HepG2 (cell line): Measurements from ENCODE around the gene CHPF. TPM values are rescaled to one million over a fixed set of nuclear protein-coding genes. Genes with fewer than 3 reads are reported as not detected.

Experiments
- BORCS8-MEF2B ChIP-seq: sonication (generic); formaldehyde crosslinking; IDR thresholded peaks from 2 replicates; pipeline ENCODE4 v1.8.0; 2022; ENCODE audit warnings: mild to moderate bottlenecking, missing genetic modification reagents
- BRCA1 ChIP-seq: sonication (generic); formaldehyde crosslinking; IDR thresholded peaks from 2 replicates; pipeline ENCODE4 v1.4.0; 2020; ENCODE audit warnings: missing genetic modification reagents
- CC2D1A ChIP-seq: sonication (generic); formaldehyde crosslinking; IDR thresholded peaks from 2 replicates; pipeline ENCODE4 v1.8.1; 2023; ENCODE audit warnings: mild to moderate bottlenecking, missing genetic modification reagents
- KDM4B ChIP-seq: sonication (generic); formaldehyde crosslinking; IDR thresholded peaks from 2 replicates; pipeline ENCODE4 v1.4.0; 2020; ENCODE audit warnings: missing genetic modification reagents
- KLF6 ChIP-seq: IDR thresholded peaks from 2 replicates; pipeline ENCODE4 v1.8.0; 2016; ENCODE audit warnings: missing biosample characterization, missing genetic modification reagents
- NCOA2 ChIP-seq: sonication (generic); formaldehyde crosslinking; IDR thresholded peaks from 2 replicates; pipeline ENCODE4 v1.8.0; 2022; ENCODE audit warnings: inconsistent platforms
- RARG ChIP-seq: sonication (generic); formaldehyde crosslinking; IDR thresholded peaks from 2 replicates; pipeline ENCODE4 v1.4.0; 2020; ENCODE audit warnings: low read depth, mild to moderate bottlenecking, missing genetic modification reagents
- SOX5 ChIP-seq: IDR thresholded peaks from 2 replicates; pipeline ENCODE4 v1.6.1; 2016; ENCODE audit warnings: borderline replicate concordance
- ZHX2 ChIP-seq, 2 experiments: sonication (generic) in 1 of 2; formaldehyde crosslinking in 1 of 2; IDR thresholded peaks; 2 replicates each; pipeline versions ENCODE4 v1.6.1 to v1.9.0; 2014 to 2022; ENCODE audit warnings: antibody characterized with exemption in 1 of 2, borderline replicate concordance in 1 of 2, inconsistent platforms in 1 of 2, low read depth in 1 of 2, missing genetic modification reagents in 1 of 2
- ZNF318 ChIP-seq: sonication (generic); formaldehyde crosslinking; IDR thresholded peaks from 2 replicates; pipeline ENCODE4 v1.4.0; 2020; ENCODE audit warnings: mild to moderate bottlenecking, missing genetic modification reagents
- ZNF335 ChIP-seq: sonication (generic); formaldehyde crosslinking; IDR thresholded peaks from 2 replicates; pipeline ENCODE4 v1.4.0; 2020; ENCODE audit warnings: missing genetic modification reagents
- ZNF557 ChIP-seq: sonication (generic); formaldehyde crosslinking; IDR thresholded peaks from 2 replicates; pipeline ENCODE4 v1.4.0; 2020; ENCODE audit warnings: missing genetic modification reagents
- ZNF616 ChIP-seq: sonication (generic); formaldehyde crosslinking; IDR thresholded peaks from 2 replicates; pipeline ENCODE4 v1.5.0; 2020; ENCODE audit warnings: low read depth, mild to moderate bottlenecking, missing genetic modification reagents
- ZNF720 ChIP-seq: sonication (generic); formaldehyde crosslinking; IDR thresholded peaks from 2 replicates; pipeline ENCODE4 v1.4.0; 2020; ENCODE audit warnings: missing genetic modification reagents
- ZNF749 ChIP-seq: sonication (generic); formaldehyde crosslinking; IDR thresholded peaks from 2 replicates; pipeline ENCODE4 v1.8.0; 2022; ENCODE audit warnings: mild to moderate bottlenecking, missing genetic modification reagents, moderate library complexity, borderline replicate concordance
- ZNF772 ChIP-seq: sonication (generic); formaldehyde crosslinking; IDR thresholded peaks from 2 replicates; pipeline ENCODE4 v1.5.0; 2020; ENCODE audit warnings: mild to moderate bottlenecking, missing genetic modification reagents
- polyA plus RNA-seq, 8 experiments: library from polyadenylated mRNA; depleted of rRNA in 3 of 8; stranded (reverse) in 7 of 8; unstranded in 1 of 8; fragments of >200 nt; fragmentation: Illumina TruSeq in 4 of 8; extraction: Trizol in 4 of 8; gene quantifications; 2 replicates each; pipeline versions ENCODE4 v1.2.1 to v1.2.3, GENCODE V29; 2011 to 2016; ENCODE audit warnings: low read depth in 4 of 8, missing spikeins in 1 of 8, mixed read lengths in 1 of 8; ENCODE audit not compliant: insufficient read depth in 1 of 8
- total RNA-seq, 5 experiments: library from RNA; depleted of rRNA; stranded (reverse); fragments of >200 nt; fragmentation: Illumina TruSeq; extraction: Trizol; gene quantifications; 2 replicates each; pipeline ENCODE4 v1.2.3, GENCODE V29; 2016; ENCODE audit warnings: low read depth in 1 of 5

The CHPF gene
- total and polyA plus RNA-seq, 2 of the 13 experiments (the other 11 are each of a cell fraction or from before 2014, with no cell fraction given): 79.6 to 111 TPM

GRCh38 chr2:219542931-219543595, 546 bp downstream of the CHPF start (continued):
- TF ChIP-seq ZNF318 (CRISPR knock-in tag) (no peak), ZNF616 (CRISPR knock-in tag) (0 out of 2 replicates have a peak, but pooled peaks have one; percentile 11), KDM4B (CRISPR knock-in tag) (peak; percentile 28; the same call in 1 of the 2 replicates), ZNF335 (CRISPR knock-in tag) (no peak), ZHX2 (IDR thresholded peaks at IDR 0.05; ENCODE audit: low read depth) (no peak), ZHX2 (CRISPR knock-in tag; IDR thresholded peaks at IDR 0.05; ENCODE audit: borderline replicate concordance) (no peak), ZNF720 (no peak), BORCS8-MEF2B (no peak; the same call in 1 of the 2 replicates), ZNF749 (CRISPR knock-in tag) (0 out of 2 replicates have a peak, but pooled peaks have one; percentile 27), ZNF557 (CRISPR knock-in tag) (no peak), ZNF772 (no peak), BRCA1 (CRISPR knock-in tag) (no peak), SOX5 (CRISPR knock-in tag) (no peak), KLF6 (no peak), CC2D1A (no peak), NCOA2 (no peak), RARG (CRISPR knock-in tag) (no peak; the same call in 1 of the 2 replicates)
